ENCODE data around the gene PDE4B. TPM values are rescaled to one million over a fixed set of nuclear protein-coding genes. Genes with fewer than 3 reads are reported as not detected.

PDE4B gene
- total RNA-seq, 1 donor: 51.0 TPM

DNA sequence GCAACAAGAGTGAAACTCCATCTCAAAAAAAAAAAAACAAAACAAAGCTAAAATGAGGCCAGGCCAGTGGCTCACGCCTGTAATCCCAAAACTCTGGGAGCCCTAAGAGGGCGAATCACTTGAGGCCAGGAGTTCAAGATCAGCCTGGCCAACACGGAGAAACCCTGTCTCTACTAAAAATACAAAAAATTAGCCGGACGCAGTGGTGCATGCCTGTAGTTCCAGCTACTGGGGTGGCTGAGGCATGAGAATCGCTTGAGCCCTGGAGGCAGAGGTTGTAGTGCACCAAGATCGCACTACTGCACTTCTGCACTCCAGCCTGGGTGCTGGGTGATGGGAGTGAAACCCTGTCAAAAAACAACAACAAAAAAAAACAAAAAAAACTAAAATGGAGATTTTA is 550.0 kb downstream of the PDE4B start:
- TF ChIP-seq, protein P1, sequence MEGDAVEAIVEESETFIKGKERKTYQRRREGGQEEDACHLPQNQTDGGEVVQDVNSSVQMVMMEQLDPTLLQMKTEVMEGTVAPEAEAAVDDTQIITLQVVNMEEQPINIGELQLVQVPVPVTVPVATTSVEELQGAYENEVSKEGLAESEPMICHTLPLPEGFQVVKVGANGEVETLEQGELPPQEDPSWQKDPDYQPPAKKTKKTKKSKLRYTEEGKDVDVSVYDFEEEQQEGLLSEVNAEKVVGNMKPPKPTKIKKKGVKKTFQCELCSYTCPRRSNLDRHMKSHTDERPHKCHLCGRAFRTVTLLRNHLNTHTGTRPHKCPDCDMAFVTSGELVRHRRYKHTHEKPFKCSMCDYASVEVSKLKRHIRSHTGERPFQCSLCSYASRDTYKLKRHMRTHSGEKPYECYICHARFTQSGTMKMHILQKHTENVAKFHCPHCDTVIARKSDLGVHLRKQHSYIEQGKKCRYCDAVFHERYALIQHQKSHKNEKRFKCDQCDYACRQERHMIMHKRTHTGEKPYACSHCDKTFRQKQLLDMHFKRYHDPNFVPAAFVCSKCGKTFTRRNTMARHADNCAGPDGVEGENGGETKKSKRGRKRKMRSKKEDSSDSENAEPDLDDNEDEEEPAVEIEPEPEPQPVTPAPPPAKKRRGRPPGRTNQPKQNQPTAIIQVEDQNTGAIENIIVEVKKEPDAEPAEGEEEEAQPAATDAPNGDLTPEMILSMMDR (IDR thresholded peaks at IDR 0.05; ENCODE audit: insufficient read depth, low read depth, low read length): no peak
- DNase-seq (ENCODE audit: low read depth): no peak
- no peak overlapping the region for H3K4me3 ChIP-seq (ENCODE audit: low read depth, low read length)

DNA sequence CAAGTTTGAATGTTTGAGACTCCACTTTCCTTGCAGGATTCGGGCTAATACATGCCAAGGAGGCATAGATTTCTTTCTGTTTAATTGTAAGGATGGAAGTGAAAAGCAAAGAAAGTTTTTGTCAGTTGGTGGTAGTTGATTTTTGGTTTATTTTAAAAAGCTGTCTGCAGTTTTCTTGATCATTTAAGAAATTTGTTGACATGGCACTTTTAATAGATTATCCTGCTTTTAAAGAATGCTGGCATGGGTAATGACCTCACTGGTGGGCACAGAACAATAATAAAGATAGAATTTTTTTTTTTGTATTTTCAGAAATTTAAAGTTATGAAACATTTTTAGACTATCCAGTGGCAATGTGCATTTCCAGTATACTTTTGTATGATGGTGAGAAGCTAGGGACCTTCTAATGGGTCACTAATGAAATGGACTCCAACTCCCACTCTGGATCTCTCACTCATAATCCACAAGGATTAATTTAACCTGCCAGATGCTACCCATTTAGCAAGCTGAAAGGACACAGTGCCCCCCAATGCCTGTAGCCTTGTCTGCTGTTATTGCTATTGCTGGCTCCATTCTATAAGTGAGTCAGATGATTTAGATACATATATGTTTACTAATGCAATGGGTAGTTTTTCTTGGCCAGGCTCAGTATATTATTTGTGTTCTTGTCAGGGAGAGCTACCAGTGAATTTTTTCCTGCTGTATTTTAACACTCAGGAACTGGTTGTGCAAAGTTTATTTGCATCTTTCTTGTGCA is 551.1 kb downstream of the PDE4B start:
- TF ChIP-seq, protein P1 (IDR thresholded peaks at IDR 0.05; ENCODE audit: insufficient read depth, low read depth, low read length): no peak
- no peak for DNase-seq (ENCODE audit: low read depth)
- H3K4me3 ChIP-seq (ENCODE audit: low read depth, low read length): no peak overlapping the region

DNA sequence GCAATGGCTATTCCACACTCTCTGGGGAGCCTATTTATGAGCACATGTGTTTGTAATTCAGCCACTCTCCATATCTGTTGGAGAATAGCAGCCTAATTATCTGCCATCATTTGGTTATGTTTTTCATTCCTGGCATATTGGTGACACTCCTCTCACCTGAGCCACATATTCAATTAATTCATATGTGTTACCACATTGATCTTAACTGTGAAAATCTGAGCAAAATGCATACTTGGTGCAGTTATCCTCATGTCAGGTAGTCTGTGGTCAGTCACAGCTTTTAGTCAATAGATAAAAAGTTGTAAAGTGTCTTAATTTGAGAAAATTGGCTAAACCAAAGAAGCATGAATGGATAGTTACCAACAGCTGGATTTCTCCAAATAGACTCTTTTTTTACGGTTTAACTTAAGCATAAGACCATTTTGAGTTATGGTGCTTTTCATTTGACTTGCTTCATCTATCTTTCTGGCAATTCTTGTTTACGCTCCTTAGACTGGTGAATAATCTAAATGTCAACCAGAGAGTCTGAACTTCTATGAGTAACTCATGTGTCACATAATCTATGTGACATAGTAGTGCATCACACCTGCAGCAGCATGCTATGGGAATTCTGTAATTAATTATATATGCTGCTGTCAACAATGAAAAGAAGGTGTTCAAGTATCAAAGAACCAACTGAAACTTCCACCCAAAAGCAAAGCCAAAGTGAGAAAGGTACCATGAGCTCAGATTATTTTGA is 553.5 kb downstream of the PDE4B start:
- TF ChIP-seq, protein P1 (IDR thresholded peaks at IDR 0.05; ENCODE audit: insufficient read depth, low read depth, low read length): no peak
- H3K4me3 ChIP-seq (ENCODE audit: low read depth, low read length): no peak overlapping the region
- DNase-seq (ENCODE audit: low read depth): no peak

DNA sequence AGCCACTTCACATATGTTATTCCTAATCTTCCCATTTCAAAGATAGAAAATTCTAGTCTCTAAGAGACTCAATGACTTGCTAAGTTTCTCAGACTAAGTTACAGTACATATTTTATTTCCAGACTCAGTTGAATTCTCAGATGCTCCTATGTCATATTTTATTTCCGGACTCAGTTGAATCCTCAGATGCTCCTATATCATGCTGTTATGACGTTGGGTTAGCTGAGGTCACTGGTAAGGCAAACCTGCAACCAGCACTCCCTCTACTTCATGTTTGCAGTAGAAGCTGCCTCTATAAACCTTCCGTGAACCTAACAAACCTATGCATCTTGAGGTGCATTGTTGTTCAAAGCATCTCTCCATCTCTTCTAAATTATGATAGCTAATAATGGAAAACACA is 554.2 kb downstream of the PDE4B start:
- TF ChIP-seq, protein P1 (IDR thresholded peaks at IDR 0.05; ENCODE audit: insufficient read depth, low read depth, low read length): no peak
- DNase-seq (ENCODE audit: low read depth): no peak
- no peak overlapping the region for H3K4me3 ChIP-seq (ENCODE audit: low read depth, low read length)

DNA sequence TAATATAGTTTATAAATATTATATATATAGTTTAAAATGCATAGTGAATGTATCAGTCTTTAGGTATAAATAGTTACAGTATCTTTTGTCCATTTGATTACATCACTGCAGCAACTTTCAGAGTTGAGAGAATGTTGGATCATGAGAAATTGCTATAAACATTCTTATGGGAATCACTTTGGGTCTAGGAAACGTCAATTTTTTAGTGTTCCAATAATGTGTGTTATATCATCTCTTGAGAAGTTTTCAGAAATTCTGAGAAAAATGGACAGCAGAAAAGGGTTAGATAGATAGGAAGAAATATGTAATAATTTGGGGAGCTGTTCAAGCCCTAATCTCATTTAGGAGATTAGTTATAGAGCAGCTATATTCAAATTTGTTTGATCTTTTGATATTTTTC is 556.1 kb downstream of the PDE4B start:
- no peak overlapping the region for H3K4me3 ChIP-seq (ENCODE audit: low read depth, low read length)
- TF ChIP-seq, protein P1 (IDR thresholded peaks at IDR 0.05; ENCODE audit: insufficient read depth, low read depth, low read length): no peak
- no peak for DNase-seq (ENCODE audit: low read depth)

DNA sequence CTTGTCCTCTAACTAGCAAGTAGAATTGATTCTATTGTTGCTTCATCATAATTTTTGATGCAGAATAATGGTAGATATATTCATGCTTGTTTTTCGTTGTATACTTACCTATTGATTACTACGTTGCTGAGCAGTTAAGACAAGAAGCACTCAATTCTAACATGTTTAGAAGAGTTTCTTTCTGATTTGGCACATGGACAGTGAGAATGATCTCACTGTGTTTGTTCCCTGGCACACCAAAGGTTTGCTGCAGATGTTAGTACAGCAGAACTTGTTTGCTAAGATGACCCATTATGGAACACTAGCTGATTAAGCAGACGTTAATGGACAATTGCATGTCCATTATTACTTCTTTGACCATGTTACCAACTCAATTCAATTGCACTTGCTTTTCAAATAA is 556.5 kb downstream of the PDE4B start:
- no peak overlapping the region for H3K4me3 ChIP-seq (ENCODE audit: low read depth, low read length)
- DNase-seq (ENCODE audit: low read depth): no peak
- TF ChIP-seq, protein P1 (IDR thresholded peaks at IDR 0.05; ENCODE audit: insufficient read depth, low read depth, low read length): no peak

All from fibroblast of villous mesenchyme (primary cell).